Bronchial epithelial cell (primary cell): Measurements from ENCODE around the gene SETD1B. TPM values are rescaled to one million over a fixed set of nuclear protein-coding genes. Genes with fewer than 3 reads are reported as not detected.

Experiments used
- DNase-seq: peaks from one replicate; pipeline ENCODE4 v3.0.0-alpha.2; 2010; ENCODE audit warnings: low read depth
- FAIRE-seq: peaks from 2 replicates; lab custom pipeline; 2011; peaks lifted over from hg19 to GRCh38; lab: Jason Lieb, UNC
- H3K27me3 ChIP-seq: 2 replicates; pipeline ENCODE4 v1.5.1; 2011; ENCODE audit warnings: low read length; ENCODE audit not compliant: control insufficient read depth, insufficient read depth
- H3K36me3 ChIP-seq: 2 replicates; pipeline ENCODE4 v1.5.1; 2011; ENCODE audit warnings: low read length; ENCODE audit not compliant: control insufficient read depth, insufficient read depth
- H3K4me3 ChIP-seq: 2 replicates; pipeline ENCODE4 v1.5.1; 2011; ENCODE audit warnings: mild to moderate bottlenecking, low read depth, low read length, control low read depth
- CTCF ChIP-seq: IDR thresholded peaks from 2 replicates; pipeline ENCODE4 v1.5.1; 2011; ENCODE audit warnings: mild to moderate bottlenecking, moderate library complexity, low read length, control low read depth, inconsistent platforms; ENCODE audit not compliant: insufficient read depth, severe bottlenecking
- total RNA-seq: library from RNA; depleted of rRNA; stranded (reverse); fragments of >200 nt; gene quantifications from 2 replicates; pipeline ENCODE4 v1.2.1, GENCODE V29; 2014

The SETD1B gene
- total RNA-seq, 1 donor from 2014 or later: 1.8 TPM

DNA sequence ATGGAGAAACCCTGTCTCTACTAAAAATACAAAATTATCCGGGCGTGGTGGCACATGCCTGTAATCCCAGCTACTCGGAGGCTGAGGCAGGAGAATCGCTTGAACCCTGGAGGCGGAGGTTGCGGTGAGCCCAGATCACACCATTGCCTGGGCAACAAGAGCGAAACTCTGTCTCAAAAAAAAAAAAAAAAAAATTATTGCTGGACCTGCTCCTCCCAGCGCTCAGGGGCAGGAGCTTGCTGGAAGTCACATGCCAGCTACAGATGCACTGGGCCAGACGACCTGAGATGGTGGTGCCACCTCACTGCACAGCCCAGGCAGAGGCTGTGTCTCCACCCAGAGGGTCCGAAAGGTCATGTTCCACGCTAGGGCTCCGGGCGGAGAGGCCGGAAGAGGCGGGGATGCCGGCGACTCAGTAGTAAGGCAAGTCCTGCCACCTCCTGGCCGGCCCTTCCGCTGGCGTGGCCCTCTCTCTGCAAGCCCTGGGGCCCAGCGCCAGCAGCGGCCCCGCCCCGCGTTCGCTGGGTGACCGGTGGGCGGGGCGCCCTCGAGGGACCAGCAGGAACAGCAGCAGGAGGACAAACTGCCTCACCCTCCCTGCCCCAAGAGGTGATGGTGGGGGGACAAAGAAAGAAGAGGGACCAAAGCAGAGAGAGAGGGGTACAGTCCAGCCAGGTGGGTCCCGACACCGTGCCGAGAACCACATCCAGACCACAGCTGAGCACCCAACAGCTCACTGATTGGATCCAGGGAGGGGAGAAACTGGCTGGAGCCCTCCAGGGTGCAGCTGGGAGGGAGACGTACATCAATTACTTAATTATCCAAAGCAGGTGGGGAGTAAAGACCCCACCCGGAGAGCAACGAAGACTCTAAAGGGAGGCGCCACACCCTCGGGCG lies 6.7 kb upstream of the SETD1B start:
- no peak for DNase-seq
- FAIRE-seq: no peak
- TF ChIP-seq CTCF: peak; percentile 27
- Histone ChIP-seq H3K36me3 (peaks cover 11% of the 10 kb centered on the region), H3K27me3 (no peaks in the 10 kb centered on the region), H3K4me3 (peak overlapping the region; percentile 7)

DNA sequence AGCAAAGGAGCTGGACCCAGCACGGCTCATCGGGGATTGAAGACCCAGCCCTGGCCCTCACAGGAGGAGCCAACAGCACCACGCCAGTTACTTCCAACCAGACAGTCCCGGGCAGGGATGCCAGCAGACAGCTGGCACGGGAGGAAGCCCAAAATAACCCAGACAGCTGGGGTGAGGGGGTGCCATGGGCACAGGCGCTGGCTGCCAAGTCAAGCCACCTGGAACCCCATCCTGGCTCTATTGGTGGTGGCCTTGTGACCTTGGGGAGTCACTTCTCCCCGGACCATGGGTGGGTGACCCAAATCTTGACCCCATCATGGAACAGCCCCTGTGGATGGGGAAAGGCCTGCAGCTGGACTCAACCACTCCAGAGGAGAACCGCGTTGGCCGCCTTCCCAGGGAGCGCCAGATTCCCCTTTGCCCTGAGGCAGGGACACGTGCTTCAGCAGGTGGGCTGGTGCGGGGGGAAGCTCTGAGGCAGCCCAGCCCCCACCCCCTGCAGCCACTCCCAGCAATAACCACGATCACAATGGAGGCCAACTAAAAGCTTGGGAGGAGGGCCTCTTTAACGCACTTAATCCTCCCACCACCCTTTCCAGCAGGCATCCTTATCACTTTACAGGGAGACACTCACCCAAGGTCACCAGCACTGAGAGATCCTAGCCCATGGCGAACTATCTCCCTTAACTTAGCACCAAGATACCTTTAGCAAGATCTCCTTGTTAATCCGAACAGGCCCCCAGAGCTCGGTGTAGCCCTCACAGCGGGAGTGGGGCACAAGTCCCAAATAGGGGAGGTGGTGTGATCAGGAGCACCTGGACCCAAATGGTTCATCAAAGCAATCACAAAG lies 5.6 kb upstream of the SETD1B start:
- peak overlapping the region; percentile 34 for H3K4me3 ChIP-seq
- no peak for TF ChIP-seq CTCF
- no peak for FAIRE-seq

DNA sequence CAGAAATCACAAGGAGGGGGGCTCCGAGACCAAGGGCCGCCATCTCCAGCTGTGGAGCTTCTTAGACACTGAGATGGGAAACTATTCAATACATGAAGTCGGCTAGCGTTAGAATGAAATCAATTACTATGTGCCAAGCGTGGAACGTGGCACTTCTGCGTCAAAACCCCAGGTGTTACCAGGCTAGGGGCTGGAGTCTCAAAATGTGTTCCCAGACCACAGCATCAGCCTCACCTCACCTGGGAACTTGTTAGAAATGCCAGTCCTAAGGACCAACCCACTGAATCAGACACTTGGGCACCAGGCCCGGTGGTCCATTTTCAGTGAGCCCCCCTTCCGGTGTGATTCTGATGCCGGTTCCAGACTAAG lies 5.0 kb upstream of the SETD1B start:
- H3K36me3 ChIP-seq: peaks cover 11% of the 10 kb centered on the region
- no peak for FAIRE-seq
- TF ChIP-seq CTCF: no peak
- no peak for DNase-seq
- H3K4me3 ChIP-seq: peak overlapping the region; percentile 34
- no peaks in the 10 kb centered on the region for H3K27me3 ChIP-seq

More for the DNA sequence above, 5.6 kb upstream of the SETD1B start:
- no peak for DNase-seq
- H3K27me3 ChIP-seq: no peaks in the 10 kb centered on the region
- peaks cover 11% of the 10 kb centered on the region for H3K36me3 ChIP-seq

- no peaks in the 10 kb centered on the region for H3K27me3 ChIP-seq
- FAIRE-seq (no peak), DNase-seq (peak; percentile 76)
- peaks cover 11% of the 10 kb centered on the region for H3K36me3 ChIP-seq
- TF ChIP-seq CTCF: peak; percentile 28
- peak overlapping the region; percentile 68 for H3K4me3 ChIP-seq
Observed at GRCh38 chr12:121799156-121799841, 4.5 kb upstream of the SETD1B start.

GRCh38 chr12:121799842-121800693 lies 3.7 kb upstream of the SETD1B start:
- FAIRE-seq: no peak
- no peak for TF ChIP-seq CTCF
- peak overlapping the region; percentile 68 for H3K4me3 ChIP-seq
- DNase-seq: peak; percentile 68
- H3K36me3 ChIP-seq: peaks cover 11% of the 10 kb centered on the region
- no peaks in the 10 kb centered on the region for H3K27me3 ChIP-seq
